Glutamatergic neuron (in vitro differentiated cells): ENCODE measurements around the gene RAI2. TPM values are rescaled to one million over a fixed set of nuclear protein-coding genes. Genes with fewer than 3 reads are reported as not detected.

Experiments
- DNase-seq: peaks from one replicate; pipeline ENCODE4 v3.0.0; 2022
- H3K27ac Mint-ChIP-seq: one replicate; pipeline ENCODE4 v1.8.0; 2020; ENCODE audit warnings: mild to moderate bottlenecking, mixed read lengths, inconsistent platforms; ENCODE audit not compliant: unreplicated experiment
- H3K27me3 Mint-ChIP-seq: one replicate; pipeline ENCODE4 v1.8.0; 2020; ENCODE audit warnings: mild to moderate bottlenecking, moderate library complexity, mixed read lengths, inconsistent platforms; ENCODE audit not compliant: unreplicated experiment
- H3K36me3 Mint-ChIP-seq: one replicate; pipeline ENCODE4 v1.8.0; 2020; ENCODE audit warnings: mild to moderate bottlenecking, mixed read lengths, inconsistent platforms; ENCODE audit not compliant: unreplicated experiment
- H3K4me1 Mint-ChIP-seq: one replicate; pipeline ENCODE4 v1.8.0; 2020; ENCODE audit warnings: mild to moderate bottlenecking, low read depth, mixed read lengths, inconsistent platforms; ENCODE audit not compliant: unreplicated experiment
- H3K4me3 Mint-ChIP-seq: one replicate; pipeline ENCODE4 v1.8.0; 2020; ENCODE audit warnings: mild to moderate bottlenecking, mixed read lengths, inconsistent platforms; ENCODE audit not compliant: unreplicated experiment
- H3K9me3 Mint-ChIP-seq: one replicate; pipeline ENCODE4 v1.8.0; 2020; ENCODE audit warnings: mild to moderate bottlenecking, moderate library complexity, mixed read lengths, inconsistent platforms; ENCODE audit not compliant: unreplicated experiment
- CTCF ChIP-seq: fragments of 200-600 bp; sonication (generic); IDR thresholded peaks from one replicate; pipeline ENCODE4 v1.5.0; 2021; ENCODE audit not compliant: partially characterized antibody, unreplicated experiment
- total RNA-seq: library from RNA; stranded (reverse); fragmentation: NEBNext Ultra II Directional; extraction: Animal tissue kit (Norgen Biotek cat#: 25700); gene quantifications from one replicate; pipeline ENCODE4 v1.2.1, GENCODE V29; 2021; ENCODE audit not compliant: unreplicated experiment

RAI2 gene
- total RNA-seq, 1 donor from 2014 or later: 1.4 TPM

GRCh38 chrX:17768997-17769396, 92.1 kb downstream of the RAI2 start:
- no peak for DNase-seq

GRCh38 chrX:17767734-17768133, 93.4 kb downstream of the RAI2 start:
- Mint-ChIP-seq H3K4me3 (no peak overlapping the region), H3K36me3 (no peaks in the 10 kb centered on the region), H3K9me3 (no peaks in the 10 kb centered on the region), H3K27me3 (no peaks in the 10 kb centered on the region), H3K4me1 (no peaks in the 10 kb centered on the region), H3K27ac (no peak overlapping the region)
- no peak for TF ChIP-seq CTCF
- no peak for DNase-seq

More at GRCh38 chrX:17768997-17769396, 92.1 kb downstream of the RAI2 start:
- Mint-ChIP-seq H3K27ac (no peak overlapping the region), H3K27me3 (no peaks in the 10 kb centered on the region), H3K36me3 (no peaks in the 10 kb centered on the region), H3K4me1 (no peaks in the 10 kb centered on the region), H3K4me3 (no peak overlapping the region), H3K9me3 (no peaks in the 10 kb centered on the region)
- TF ChIP-seq CTCF: no peak

GRCh38 chrX:17759990-17760389, 101.1 kb downstream of the RAI2 start:
- Mint-ChIP-seq H3K27me3 (no peaks in the 10 kb centered on the region), H3K4me1 (no peaks in the 10 kb centered on the region), H3K36me3 (no peaks in the 10 kb centered on the region), H3K4me3 (no peak overlapping the region), H3K9me3 (no peaks in the 10 kb centered on the region), H3K27ac (no peak overlapping the region)
- DNase-seq: no peak
- TF ChIP-seq CTCF: no peak

GRCh38 chrX:17758382-17758781, 102.7 kb downstream of the RAI2 start:
- no peak for DNase-seq
- no peak overlapping the region for H3K27ac Mint-ChIP-seq
- H3K4me3 Mint-ChIP-seq: no peak overlapping the region
- no peaks in the 10 kb centered on the region for H3K9me3 Mint-ChIP-seq
- H3K36me3 Mint-ChIP-seq: no peaks in the 10 kb centered on the region
- H3K4me1 Mint-ChIP-seq: no peaks in the 10 kb centered on the region
- no peak for TF ChIP-seq CTCF
- H3K27me3 Mint-ChIP-seq: no peaks in the 10 kb centered on the region

GRCh38 chrX:17750436-17750835, 110.7 kb downstream of the RAI2 start:
- no peaks in the 10 kb centered on the region for H3K4me1 Mint-ChIP-seq
- no peaks in the 10 kb centered on the region for H3K27me3 Mint-ChIP-seq
- H3K36me3 Mint-ChIP-seq: no peaks in the 10 kb centered on the region
- H3K4me3 Mint-ChIP-seq: no peak overlapping the region
- H3K27ac Mint-ChIP-seq: no peak overlapping the region
- no peaks in the 10 kb centered on the region for H3K9me3 Mint-ChIP-seq
- no peak for DNase-seq
- TF ChIP-seq CTCF: no peak

Other genes starting within 250 kb of the RAI2 start
- 2.7 TPM for gene SCML1, start 123.8 kb downstream of the RAI2 start, total RNA-seq